WTC11 (cell line): ENCODE data around the gene REEP2. TPM values are rescaled to one million over a fixed set of nuclear protein-coding genes. Genes with fewer than 3 reads are reported as not detected.

Source experiments
- ATAC-seq: fragments of 200-7000 bp; cut with Tn5 transposase; 2 replicates; pipeline ENCODE4 v1.10.0; 2021; ENCODE audit warnings: mild to moderate bottlenecking, moderate library complexity
- CTCF ChIA-PET: fragments of 300-600 bp; sonication (Branson Sonifier 250); formaldehyde crosslinking; loops from one replicate; lab custom pipeline; 2021; ENCODE audit warnings: antibody characterized with exemption; lab: Charles Lee
- POLR2A ChIA-PET: fragments of 350-600 bp; sonication (Branson Sonifier 250); formaldehyde crosslinking; loops from one replicate; lab custom pipeline; 2021; ENCODE audit warnings: antibody characterized with exemption; lab: Charles Lee
- DNase-seq: peaks from one replicate; pipeline ENCODE4 v3.0.0; 2021; ENCODE audit warnings: low spot score
- H3K27ac Mint-ChIP-seq: 2 replicates; pipeline ENCODE4 v1.8.0; 2021; ENCODE audit warnings: mixed read lengths
- H3K27me3 Mint-ChIP-seq: 2 replicates; pipeline ENCODE4 v1.8.0; 2021; ENCODE audit warnings: low read depth, mild to moderate bottlenecking, moderate library complexity, mixed read lengths
- H3K36me3 Mint-ChIP-seq: 2 replicates; pipeline ENCODE4 v1.8.0; 2021; ENCODE audit warnings: mixed read lengths
- H3K4me1 Mint-ChIP-seq: 2 replicates; pipeline ENCODE4 v1.8.0; 2022; ENCODE audit warnings: mixed read lengths
- H3K4me3 Mint-ChIP-seq: 2 replicates; pipeline ENCODE4 v1.8.0; 2021; ENCODE audit warnings: mild to moderate bottlenecking, moderate library complexity, mixed read lengths
- H3K9me3 Mint-ChIP-seq: 2 replicates; pipeline ENCODE4 v1.8.0; 2021; ENCODE audit warnings: mixed read lengths
- CREM ChIP-seq: sonication (generic); formaldehyde crosslinking; IDR thresholded peaks from 2 replicates; pipeline ENCODE4 v1.8.1; 2022; ENCODE audit warnings: mild to moderate bottlenecking, missing genetic modification reagents, moderate library complexity
- CTCF ChIP-seq: fragments of 200-600 bp; IDR thresholded peaks from 2 replicates; pipeline ENCODE4 v1.8.0; 2022; ENCODE audit warnings: antibody characterized with exemption
- ESRRA ChIP-seq: sonication (generic); formaldehyde crosslinking; IDR thresholded peaks from 2 replicates; pipeline ENCODE4 v1.8.1; 2022; ENCODE audit warnings: mild to moderate bottlenecking, missing genetic modification reagents, borderline replicate concordance
- ETV6 ChIP-seq: sonication (generic); formaldehyde crosslinking; IDR thresholded peaks from 2 replicates; pipeline ENCODE4 v1.8.1; 2022; ENCODE audit warnings: mild to moderate bottlenecking, missing genetic modification reagents
- FOXK1 ChIP-seq: sonication (generic); formaldehyde crosslinking; IDR thresholded peaks from 2 replicates; pipeline ENCODE4 v1.8.0; 2022; ENCODE audit warnings: mild to moderate bottlenecking, moderate library complexity, missing genetic modification reagents
- GABPB1 ChIP-seq: sonication (generic); formaldehyde crosslinking; IDR thresholded peaks from 2 replicates; pipeline ENCODE4 v1.8.1; 2023; ENCODE audit warnings: mild to moderate bottlenecking, missing genetic modification reagents
- MYBL2 ChIP-seq: sonication (generic); formaldehyde crosslinking; IDR thresholded peaks from 2 replicates; pipeline ENCODE4 v1.8.1; 2023; ENCODE audit warnings: mild to moderate bottlenecking, moderate library complexity, missing genetic modification reagents
- SMAD3 ChIP-seq: sonication (generic); formaldehyde crosslinking; IDR thresholded peaks from 2 replicates; pipeline ENCODE4 v1.8.0; 2022; ENCODE audit warnings: missing genetic modification reagents, mild to moderate bottlenecking, borderline replicate concordance
- SP1 ChIP-seq: sonication (generic); formaldehyde crosslinking; conservative IDR thresholded peaks from 2 replicates; pipeline ENCODE4 v1.8.1; 2022; ENCODE audit warnings: missing genetic modification reagents
- TCF7 ChIP-seq: sonication (generic); formaldehyde crosslinking; IDR thresholded peaks from 2 replicates; pipeline ENCODE4 v1.8.0; 2022; ENCODE audit warnings: mild to moderate bottlenecking, low read depth, missing genetic modification reagents, moderate library complexity
- ZNF138 ChIP-seq: sonication (generic); formaldehyde crosslinking; conservative IDR thresholded peaks from 2 replicates; pipeline ENCODE4 v1.8.1; 2022; ENCODE audit warnings: mild to moderate bottlenecking, moderate library complexity, missing genetic modification reagents
- ZNF232 ChIP-seq: sonication (generic); formaldehyde crosslinking; IDR thresholded peaks from 2 replicates; pipeline ENCODE4 v1.8.0; 2022; ENCODE audit warnings: mild to moderate bottlenecking, missing genetic modification reagents
- ZNF263 ChIP-seq: sonication (generic); formaldehyde crosslinking; IDR thresholded peaks from 2 replicates; pipeline ENCODE4 v1.8.1; 2022; ENCODE audit warnings: low read depth, mild to moderate bottlenecking, moderate library complexity, missing genetic modification reagents
- ZNF532 ChIP-seq: fragments of 250-450 bp; sonication (Bioruptor Pico); IDR thresholded peaks from 2 replicates; pipeline ENCODE4 v1.9.0; 2021; ENCODE audit warnings: mild to moderate bottlenecking, borderline replicate concordance
- total RNA-seq: library from RNA; stranded (reverse); gene quantifications from 3 replicates; pipeline ENCODE4 v1.2.3, GENCODE V29; 2021
- TF ChIP-seq, protein P1 (sequence below): sonication (generic); formaldehyde crosslinking; IDR thresholded peaks from 2 replicates; pipeline ENCODE4 v1.8.1; 2022; ENCODE audit warnings: mild to moderate bottlenecking, moderate library complexity, missing genetic modification reagents
- TF ChIP-seq, protein P2 (sequence below): sonication (generic); formaldehyde crosslinking; IDR thresholded peaks from 2 replicates; pipeline ENCODE4 v1.8.0; 2023; ENCODE audit warnings: missing genetic modification reagents, mild to moderate bottlenecking, borderline replicate concordance
- TF ChIP-seq, protein P3 (sequence below): sonication (generic); formaldehyde crosslinking; IDR thresholded peaks from 2 replicates; pipeline ENCODE4 v1.8.0; 2022; ENCODE audit warnings: mild to moderate bottlenecking, missing genetic modification reagents
- TF ChIP-seq, protein P4 (sequence below): sonication (generic); formaldehyde crosslinking; IDR thresholded peaks from 2 replicates; pipeline ENCODE4 v1.8.1; 2023; ENCODE audit warnings: mild to moderate bottlenecking, missing genetic modification reagents, moderate library complexity

REEP2 gene
- total RNA-seq, 1 experiment from 2014 or later = 51.1 TPM

- TF ChIP-seq, protein P1, sequence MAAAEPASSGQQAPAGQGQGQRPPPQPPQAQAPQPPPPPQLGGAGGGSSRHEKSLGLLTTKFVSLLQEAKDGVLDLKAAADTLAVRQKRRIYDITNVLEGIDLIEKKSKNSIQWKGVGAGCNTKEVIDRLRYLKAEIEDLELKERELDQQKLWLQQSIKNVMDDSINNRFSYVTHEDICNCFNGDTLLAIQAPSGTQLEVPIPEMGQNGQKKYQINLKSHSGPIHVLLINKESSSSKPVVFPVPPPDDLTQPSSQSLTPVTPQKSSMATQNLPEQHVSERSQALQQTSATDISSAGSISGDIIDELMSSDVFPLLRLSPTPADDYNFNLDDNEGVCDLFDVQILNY (CRISPR knock-in tag) = no peak; the same call in 1 of the 2 replicates
- TF ChIP-seq ZNF263 (CRISPR knock-in tag) (peak; percentile 69; the same call in 1 of the 2 replicates), CTCF (peak; percentile 23; the same call in 1 of the 2 replicates)
Observed at GRCh38 chr5:138464388-138465260, 25.8 kb downstream of the REEP2 start (continued).

GRCh38 chr5:138465261-138466124, 26.6 kb downstream of the REEP2 start, which contains the start of gene EGR1:
Gene EGR1, plus strand, starts transcription at chr5:138465479. Its CDS starts 283 bp downstream, at chr5:138465762.
- Mint-ChIP-seq H3K36me3 (peaks cover 22% of the 10 kb centered on the region), H3K9me3 (no peaks in the 10 kb centered on the region), H3K4me1 (0 out of 2 replicates have a peak, but pooled peaks cover 7% of the 10 kb centered on the region), H3K27me3 (peaks cover 34% of the 10 kb centered on the region), H3K4me3 (peak within 1 kb of the TSS; percentile 83), H3K27ac (peak within 1 kb of the TSS; percentile 94)
- DNase-seq (peak; percentile 96), ATAC-seq (peak; percentile 56)
- ChIA-PET POLR2A (interaction anchor here (0.6 to 3.3 kb wide), 13 partner anchors 9 to 114 kb away, joined by 3 to 28 read pairs (median 5); partner anchors contain the start of genes ETF1, HSPA9 and KDM3B), CTCF (interaction anchor here (0.6 to 13.9 kb wide), 23 partner anchors 10 to 529 kb away, joined by 3 to 254 read pairs (median 3); partner anchors contain the start of genes ETF1, HSPA9, KDM3B and KIF20A)
- TF ChIP-seq FOXK1 (peak; percentile 62), TCF7 (CRISPR knock-in tag) (no peak), SMAD3 (CRISPR knock-in tag) (no peak), CREM (CRISPR knock-in tag) (peak; percentile 83), ZNF232 (CRISPR knock-in tag) (no peak), GABPB1 (no peak), ZNF532 (CRISPR knock-in tag) (peak; percentile 87; the same call in 1 of the 2 replicates), ESRRA (CRISPR knock-in tag) (0 out of 2 replicates have a peak, but pooled peaks have one; percentile 17), ZNF138 (CRISPR knock-in tag) (no peak), MYBL2 (CRISPR knock-in tag) (0 out of 2 replicates have a peak, but pooled peaks have one; percentile 6), SP1 (CRISPR knock-in tag) (peak; percentile 68; the same call in 1 of the 2 replicates), ETV6 (no peak)
- TF ChIP-seq, protein P2, sequence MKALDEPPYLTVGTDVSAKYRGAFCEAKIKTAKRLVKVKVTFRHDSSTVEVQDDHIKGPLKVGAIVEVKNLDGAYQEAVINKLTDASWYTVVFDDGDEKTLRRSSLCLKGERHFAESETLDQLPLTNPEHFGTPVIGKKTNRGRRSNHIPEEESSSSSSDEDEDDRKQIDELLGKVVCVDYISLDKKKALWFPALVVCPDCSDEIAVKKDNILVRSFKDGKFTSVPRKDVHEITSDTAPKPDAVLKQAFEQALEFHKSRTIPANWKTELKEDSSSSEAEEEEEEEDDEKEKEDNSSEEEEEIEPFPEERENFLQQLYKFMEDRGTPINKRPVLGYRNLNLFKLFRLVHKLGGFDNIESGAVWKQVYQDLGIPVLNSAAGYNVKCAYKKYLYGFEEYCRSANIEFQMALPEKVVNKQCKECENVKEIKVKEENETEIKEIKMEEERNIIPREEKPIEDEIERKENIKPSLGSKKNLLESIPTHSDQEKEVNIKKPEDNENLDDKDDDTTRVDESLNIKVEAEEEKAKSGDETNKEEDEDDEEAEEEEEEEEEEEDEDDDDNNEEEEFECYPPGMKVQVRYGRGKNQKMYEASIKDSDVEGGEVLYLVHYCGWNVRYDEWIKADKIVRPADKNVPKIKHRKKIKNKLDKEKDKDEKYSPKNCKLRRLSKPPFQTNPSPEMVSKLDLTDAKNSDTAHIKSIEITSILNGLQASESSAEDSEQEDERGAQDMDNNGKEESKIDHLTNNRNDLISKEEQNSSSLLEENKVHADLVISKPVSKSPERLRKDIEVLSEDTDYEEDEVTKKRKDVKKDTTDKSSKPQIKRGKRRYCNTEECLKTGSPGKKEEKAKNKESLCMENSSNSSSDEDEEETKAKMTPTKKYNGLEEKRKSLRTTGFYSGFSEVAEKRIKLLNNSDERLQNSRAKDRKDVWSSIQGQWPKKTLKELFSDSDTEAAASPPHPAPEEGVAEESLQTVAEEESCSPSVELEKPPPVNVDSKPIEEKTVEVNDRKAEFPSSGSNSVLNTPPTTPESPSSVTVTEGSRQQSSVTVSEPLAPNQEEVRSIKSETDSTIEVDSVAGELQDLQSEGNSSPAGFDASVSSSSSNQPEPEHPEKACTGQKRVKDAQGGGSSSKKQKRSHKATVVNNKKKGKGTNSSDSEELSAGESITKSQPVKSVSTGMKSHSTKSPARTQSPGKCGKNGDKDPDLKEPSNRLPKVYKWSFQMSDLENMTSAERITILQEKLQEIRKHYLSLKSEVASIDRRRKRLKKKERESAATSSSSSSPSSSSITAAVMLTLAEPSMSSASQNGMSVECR (CRISPR knock-in tag) = peak; percentile 16; the same call in 1 of the 2 replicates
- TF ChIP-seq, protein P3, sequence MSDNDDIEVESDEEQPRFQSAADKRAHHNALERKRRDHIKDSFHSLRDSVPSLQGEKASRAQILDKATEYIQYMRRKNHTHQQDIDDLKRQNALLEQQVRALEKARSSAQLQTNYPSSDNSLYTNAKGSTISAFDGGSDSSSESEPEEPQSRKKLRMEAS (CRISPR knock-in tag) = 0 out of 2 replicates have a peak, but pooled peaks have one; percentile 25
- TF ChIP-seq, protein P4, sequence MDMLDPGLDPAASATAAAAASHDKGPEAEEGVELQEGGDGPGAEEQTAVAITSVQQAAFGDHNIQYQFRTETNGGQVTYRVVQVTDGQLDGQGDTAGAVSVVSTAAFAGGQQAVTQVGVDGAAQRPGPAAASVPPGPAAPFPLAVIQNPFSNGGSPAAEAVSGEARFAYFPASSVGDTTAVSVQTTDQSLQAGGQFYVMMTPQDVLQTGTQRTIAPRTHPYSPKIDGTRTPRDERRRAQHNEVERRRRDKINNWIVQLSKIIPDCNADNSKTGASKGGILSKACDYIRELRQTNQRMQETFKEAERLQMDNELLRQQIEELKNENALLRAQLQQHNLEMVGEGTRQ = peak; percentile 34; the same call in 1 of the 2 replicates
